Iris pigment epithelial cell (primary cell): ENCODE measurements around the gene MAP3K7.
"Not testable (repeated sequence)": the region's sequence is repeated elsewhere in the genome, so short reads cannot be mapped to it uniquely, and the experiment has no call there.

Experiments used
- DNase-seq: peaks from one replicate; pipeline ENCODE4 v3.0.0-alpha.2; 2011; ENCODE audit warnings: low read depth

The MAP3K7 gene

GRCh38 chr6:90578894-90579549 lies 7.8 kb downstream of the MAP3K7 start:
- no peak for DNase-seq

DNA sequence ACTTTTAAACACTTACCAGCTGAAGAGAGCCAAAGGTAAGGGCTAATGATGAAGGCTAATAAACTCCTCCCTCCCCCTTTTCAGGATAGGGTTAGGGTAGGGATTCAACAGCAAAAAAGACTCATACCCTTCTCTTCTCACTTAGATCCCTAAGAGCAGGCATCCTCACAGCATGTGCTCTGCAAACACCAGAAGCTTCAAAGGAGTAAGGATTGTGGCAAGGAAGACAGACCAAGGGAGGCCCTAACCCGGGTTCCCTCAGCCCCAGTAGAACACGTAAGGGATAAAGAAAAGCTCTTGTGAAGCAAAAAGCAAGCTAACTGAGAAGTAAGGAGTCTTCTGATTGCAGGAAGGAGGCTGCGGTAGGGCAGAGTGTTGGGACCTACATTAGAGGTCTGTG lies 11.6 kb downstream of the MAP3K7 start:
- no peak for DNase-seq

DNA sequence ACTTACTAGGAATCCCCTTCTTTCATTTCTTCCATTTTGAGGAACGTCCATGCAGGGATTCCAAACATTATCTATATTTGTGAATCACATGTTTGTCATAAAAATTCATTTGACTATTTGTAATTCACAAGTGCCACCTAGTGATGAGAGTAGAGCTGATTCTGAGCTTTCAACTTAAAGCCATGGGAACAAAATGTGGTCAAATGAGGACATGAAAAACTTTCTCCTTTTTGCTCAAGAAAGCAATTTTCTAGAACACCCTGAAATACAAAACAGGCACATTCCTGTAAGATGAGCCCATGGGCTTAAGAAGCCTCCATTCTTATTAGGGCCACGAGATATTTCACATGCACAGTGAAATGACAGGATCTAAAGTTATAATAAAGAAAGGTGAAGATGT lies 12.3 kb downstream of the MAP3K7 start:
- peak; percentile 88 for DNase-seq

DNA sequence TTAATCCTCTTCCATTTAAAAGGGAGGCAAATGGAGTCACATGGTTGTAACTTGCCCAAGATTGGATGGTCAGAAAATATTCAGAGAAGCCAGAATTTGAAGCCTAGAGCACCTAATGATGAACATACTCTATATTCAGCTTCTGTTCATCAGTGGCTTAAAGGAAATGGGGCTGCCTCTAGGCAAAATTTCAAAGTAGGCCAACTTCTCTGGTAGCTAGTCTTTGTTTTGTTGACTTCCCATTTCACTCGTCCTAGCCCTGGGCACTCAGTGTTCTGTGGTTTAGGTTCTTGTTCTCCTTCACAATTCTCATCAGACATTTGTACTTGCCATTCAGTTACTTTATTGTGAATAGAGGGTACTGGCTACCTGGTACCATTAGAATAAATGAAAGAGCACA lies 13.2 kb downstream of the MAP3K7 start:
- DNase-seq, result no peak

- no peak for DNase-seq
These were observed 14.0 kb downstream of the MAP3K7 start for GRCh38 chr6:90572856-90573255.

DNA sequence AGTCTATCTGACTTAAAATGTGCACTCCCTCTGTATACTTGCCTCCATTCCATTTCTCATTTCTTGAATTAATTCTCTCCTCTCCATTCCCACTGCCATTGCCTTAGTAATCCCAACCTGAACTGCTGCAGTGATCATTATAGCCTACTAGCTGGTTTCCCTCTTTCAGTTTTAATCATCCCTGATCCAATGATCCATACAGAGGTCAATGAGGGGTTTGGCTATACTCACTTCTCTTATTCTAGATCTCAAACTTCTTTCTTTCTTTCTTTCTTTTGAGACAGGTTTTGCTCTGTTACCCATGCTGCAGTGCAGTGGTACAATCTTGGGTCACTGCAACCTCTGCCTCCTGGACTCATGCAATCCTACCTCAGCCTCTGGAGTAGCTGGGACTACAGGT lies 17.6 kb downstream of the MAP3K7 start:
- DNase-seq, result no peak

DNA sequence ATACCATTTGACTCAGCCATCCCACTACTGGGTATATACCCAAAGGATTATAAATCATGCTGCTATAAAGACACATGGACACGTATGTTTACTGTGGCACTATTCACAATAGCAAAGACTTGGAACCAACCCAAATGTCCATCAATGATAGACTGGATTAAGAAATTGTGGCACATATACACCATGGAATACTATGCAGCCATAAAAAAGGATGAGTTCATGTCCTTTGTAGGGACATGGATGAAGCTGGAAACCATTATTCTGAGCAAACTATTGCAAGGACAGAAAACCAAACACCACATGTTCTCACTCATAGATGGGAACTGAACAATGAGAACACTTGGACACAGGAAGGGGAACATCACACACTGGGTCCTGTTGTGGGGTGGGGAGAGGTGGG lies 19.2 kb downstream of the MAP3K7 start:
- not testable (repeated sequence) for DNase-seq

GRCh38 chr6:90562341-90562740 lies 24.5 kb downstream of the MAP3K7 start:
- not testable (repeated sequence) for DNase-seq

DNA sequence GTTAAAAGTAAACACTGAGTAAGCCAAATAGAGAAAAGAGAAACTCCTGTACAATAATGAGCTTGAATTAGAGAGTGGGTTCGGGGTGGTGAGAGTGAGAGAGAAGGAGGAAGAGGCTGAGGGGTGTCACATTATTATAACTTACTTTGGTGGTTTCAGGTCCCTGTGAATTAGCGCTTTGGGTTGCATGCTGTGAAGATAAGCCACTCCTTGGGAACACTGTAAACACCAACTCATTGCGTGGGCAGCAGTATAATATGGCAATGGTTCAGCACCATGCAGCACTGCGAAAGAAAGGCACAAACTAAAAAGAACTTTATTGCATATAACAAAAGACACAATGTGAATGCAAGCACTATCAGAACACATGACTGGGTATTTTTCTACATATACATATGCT lies 26.9 kb downstream of the MAP3K7 start:
- DNase-seq, result no peak

- no peak for DNase-seq
These were observed 29.9 kb downstream of the MAP3K7 start for GRCh38 chr6:90557006-90557405.

- peak; percentile 43 for DNase-seq
These were observed 38.9 kb downstream of the MAP3K7 start for GRCh38 chr6:90547991-90548390.

DNA sequence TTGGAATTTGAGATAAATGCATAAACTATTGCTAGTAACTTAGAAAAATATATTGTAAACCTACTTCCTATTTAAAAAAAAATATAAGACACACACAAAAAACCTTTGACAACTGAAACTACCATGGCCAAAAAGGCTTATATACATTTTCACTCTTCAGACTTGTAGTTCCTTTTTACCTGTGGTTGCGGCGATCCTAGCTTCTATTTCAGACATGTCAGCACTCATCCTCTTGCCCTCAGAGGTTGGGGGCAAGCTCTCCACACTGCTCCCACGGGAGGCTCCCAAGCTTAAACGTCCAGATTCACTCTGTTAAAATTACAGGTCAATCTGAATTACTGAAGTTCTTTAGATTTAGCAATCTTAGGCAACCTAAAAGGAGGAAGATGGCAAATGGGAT lies 39.8 kb downstream of the MAP3K7 start:
- DNase-seq, result no peak

- DNase-seq, result no peak
These were observed 41.4 kb downstream of the MAP3K7 start for GRCh38 chr6:90545448-90545847.

GRCh38 chr6:90544741-90545140 lies 42.1 kb downstream of the MAP3K7 start:
- DNase-seq, result no peak

DNA sequence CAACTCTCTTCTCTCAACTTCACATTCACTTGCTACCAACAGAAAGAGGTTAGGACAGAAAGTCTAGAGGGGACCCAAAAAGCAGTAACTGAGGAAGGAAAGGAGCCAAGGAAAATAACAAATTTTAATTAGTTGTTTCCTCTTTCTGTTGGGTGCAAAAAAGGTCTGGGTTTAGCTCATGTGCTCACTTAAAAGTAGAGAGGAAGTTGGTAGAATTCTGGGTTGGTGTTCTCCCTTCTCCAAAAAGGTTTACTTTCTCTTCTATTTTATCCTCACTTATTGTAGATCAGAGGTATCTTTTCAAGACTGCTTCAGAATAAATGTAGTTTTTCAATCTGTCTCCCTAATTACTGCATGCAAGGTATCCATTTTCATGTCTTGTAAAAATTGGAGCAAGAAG lies 42.8 kb downstream of the MAP3K7 start:
- DNase-seq, result no peak

GRCh38 chr6:90541221-90541620 lies 45.7 kb downstream of the MAP3K7 start:
- no peak for DNase-seq

DNA sequence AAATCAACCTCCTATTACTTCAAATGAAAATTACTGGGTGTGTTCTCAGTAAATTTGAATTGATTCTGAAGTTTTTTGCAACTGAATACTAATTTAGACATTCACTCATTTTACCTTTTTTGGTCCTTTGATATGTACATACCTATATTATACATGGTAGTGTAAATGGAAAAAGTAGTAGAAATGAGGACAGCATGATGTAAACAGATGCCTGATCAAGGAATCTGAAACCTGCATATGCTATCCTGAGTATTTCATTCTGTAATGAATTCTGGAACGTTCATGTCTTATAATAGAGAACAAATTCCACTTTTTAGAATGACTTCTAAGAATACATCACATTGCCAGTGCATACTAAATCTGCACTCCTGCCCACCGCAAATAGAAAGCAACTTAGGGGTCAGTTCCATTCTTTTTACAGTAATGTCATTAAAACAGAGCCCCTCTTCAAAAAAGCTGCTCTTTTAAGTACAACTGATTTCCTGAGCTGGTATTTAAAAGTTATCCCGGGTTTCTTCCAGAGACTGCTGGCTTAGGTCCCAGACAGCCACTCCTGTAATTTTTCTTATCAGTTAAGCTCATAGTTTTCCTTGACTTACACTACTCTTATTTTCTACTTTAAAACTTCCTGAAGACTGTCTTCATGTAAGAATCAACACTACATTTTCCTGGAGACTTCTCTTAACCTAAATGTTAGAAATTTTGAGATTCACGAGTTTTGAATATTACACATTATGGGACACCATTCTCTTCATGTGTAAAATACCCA lies 48.4 kb downstream of the MAP3K7 start:
- peak; percentile 66 for DNase-seq

GRCh38 chr6:90537723-90538258 lies 49.1 kb downstream of the MAP3K7 start:
- DNase-seq, result peak; percentile 39

DNA sequence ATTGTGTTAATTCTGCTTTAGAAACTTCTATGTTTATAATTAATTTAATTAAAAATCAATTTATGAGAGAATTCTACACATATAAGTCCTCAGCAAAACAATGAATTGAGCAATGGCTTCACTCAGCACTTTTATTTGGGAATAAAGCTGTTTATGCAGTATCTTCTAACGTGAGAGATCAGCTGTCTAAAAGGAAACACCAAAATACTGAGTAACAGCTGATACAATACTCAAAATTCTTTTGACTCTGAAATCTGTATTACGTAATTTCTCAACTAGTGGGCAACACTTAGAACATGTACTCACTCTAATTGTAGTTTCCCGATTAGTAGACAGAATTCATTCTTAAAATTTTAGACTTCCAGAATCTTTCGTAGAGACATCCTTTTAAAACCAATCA lies 49.8 kb downstream of the MAP3K7 start:
- peak; percentile 81 for DNase-seq

DNA sequence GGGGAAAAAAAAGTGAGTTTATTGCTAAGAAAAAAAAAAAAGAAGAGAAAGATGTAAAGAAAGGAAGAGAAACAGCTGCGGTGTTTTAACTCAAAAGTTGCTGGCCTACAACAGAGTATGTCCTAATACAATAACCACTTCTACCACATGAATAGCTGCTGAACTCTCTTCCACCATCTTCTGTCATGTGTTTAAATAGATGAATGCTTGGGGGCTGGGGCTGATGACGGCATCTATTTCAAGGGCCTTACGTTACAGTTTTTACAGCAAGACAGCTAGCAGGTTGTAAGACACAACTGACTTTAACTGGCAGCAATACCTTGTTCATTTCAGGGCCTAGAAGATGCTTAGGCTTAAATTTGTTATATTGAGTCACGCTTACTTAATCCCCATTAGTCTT lies 50.4 kb downstream of the MAP3K7 start:
- no peak for DNase-seq

DNA sequence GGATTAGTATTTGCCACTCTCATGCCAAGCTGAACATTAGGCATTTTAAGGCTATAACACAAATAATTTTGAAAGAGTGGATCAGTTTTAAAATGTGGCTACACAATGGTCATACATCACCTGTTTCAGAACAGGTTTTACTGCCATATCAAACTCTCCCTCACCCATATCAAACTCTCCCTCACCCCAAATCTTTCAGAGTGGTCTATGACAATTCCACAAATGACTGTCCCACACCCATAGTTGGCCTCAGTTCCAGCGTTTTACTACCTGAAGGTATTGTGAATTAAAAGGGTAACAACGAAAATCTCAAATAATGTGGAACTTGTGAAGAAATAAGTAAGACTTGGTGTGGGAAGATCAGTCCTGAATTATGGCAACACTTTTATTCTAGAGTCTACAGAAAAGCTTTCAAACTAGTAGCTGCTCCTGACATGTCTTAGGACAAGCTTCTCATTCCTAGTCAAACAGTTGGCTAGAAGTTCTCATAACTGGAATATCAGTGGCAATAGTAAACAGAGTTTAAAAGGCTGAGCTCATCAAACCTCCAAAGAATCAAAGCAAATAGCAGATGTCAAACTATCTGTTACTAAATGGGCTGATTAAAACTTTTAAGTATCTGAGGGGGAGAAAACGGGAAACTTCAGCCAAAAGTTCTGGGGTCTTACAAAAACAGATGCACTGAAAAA lies 52.4 kb downstream of the MAP3K7 start:
- no peak for DNase-seq

- DNase-seq, result no peak
These were observed 53.1 kb downstream of the MAP3K7 start for GRCh38 chr6:90533615-90534336.
